ENCODE results near the gene EIF2D.

DNA sequence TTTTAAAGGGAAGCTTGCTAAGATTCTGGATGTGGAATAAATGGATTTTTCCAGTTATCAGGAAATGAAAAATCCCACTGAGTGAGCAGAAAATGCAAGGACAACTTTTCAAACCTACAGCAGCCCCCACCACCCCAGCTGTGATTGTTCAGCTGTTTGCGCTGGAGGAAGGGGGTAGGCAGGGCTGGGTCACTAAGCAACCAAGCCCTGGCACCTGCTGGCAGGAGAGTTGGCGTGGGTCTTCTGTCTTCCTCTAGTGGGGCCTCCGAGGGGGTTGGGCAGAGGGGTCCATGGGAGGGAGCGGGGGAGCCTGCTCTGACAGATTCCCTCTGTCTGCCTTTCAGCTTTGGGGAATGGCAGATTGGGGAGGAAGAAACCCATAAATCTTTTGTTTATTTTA lies 45.3 kb downstream of the EIF2D start:
- TF ChIP-seq POLR2A (IDR thresholded peaks at IDR 0.05) = no peak
- TF ChIP-seq, protein P1, sequence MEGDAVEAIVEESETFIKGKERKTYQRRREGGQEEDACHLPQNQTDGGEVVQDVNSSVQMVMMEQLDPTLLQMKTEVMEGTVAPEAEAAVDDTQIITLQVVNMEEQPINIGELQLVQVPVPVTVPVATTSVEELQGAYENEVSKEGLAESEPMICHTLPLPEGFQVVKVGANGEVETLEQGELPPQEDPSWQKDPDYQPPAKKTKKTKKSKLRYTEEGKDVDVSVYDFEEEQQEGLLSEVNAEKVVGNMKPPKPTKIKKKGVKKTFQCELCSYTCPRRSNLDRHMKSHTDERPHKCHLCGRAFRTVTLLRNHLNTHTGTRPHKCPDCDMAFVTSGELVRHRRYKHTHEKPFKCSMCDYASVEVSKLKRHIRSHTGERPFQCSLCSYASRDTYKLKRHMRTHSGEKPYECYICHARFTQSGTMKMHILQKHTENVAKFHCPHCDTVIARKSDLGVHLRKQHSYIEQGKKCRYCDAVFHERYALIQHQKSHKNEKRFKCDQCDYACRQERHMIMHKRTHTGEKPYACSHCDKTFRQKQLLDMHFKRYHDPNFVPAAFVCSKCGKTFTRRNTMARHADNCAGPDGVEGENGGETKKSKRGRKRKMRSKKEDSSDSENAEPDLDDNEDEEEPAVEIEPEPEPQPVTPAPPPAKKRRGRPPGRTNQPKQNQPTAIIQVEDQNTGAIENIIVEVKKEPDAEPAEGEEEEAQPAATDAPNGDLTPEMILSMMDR (IDR thresholded peaks at IDR 0.05) = no peak
